ENCODE data around the gene AGBL4.

GRCh38 chr1:48943393-48943792 lies 1080.4 kb downstream of the AGBL4 start:
- TF ChIP-seq CTCF (IDR thresholded peaks at IDR 0.05) (no peak), POLR2A (IDR thresholded peaks at IDR 0.05) (no peak)
